Anterior cingulate cortex (tissue), 58 donors: Measurements from ENCODE around the gene PSRC1.
"Not testable (repeated sequence)": the region's sequence is repeated elsewhere in the genome, so short reads cannot be mapped to it uniquely, and the experiment has no call there.

Source experiments
- DNase-seq, 58 donors: peaks; one replicate each; lab custom pipeline; 2025; lab: John Stamatoyannopoulos, UW

PSRC1 gene

GRCh38 chr1:109298666-109299557 is 16.0 kb upstream of the PSRC1 start:
- DNase-seq = peak in 42 of 58 donors; percentile 24 to 80 (median 58)

- DNase-seq = no peak
These were observed 13.8 kb upstream of the PSRC1 start for GRCh38 chr1:109296782-109297181.

- DNase-seq = no peak
These were observed 12.9 kb upstream of the PSRC1 start for GRCh38 chr1:109295712-109296415.

- DNase-seq = no peak
These were observed 11.5 kb upstream of the PSRC1 start for GRCh38 chr1:109294481-109294880.

- DNase-seq = no peak
These were observed 10.1 kb upstream of the PSRC1 start for GRCh38 chr1:109293026-109293425.

- DNase-seq = peak in 1 of 58 donors; percentile 45
These were observed 9.4 kb upstream of the PSRC1 start for GRCh38 chr1:109292364-109292763.

GRCh38 chr1:109290998-109291397 is 8.1 kb upstream of the PSRC1 start:
- DNase-seq = peak in 1 of 58 donors; percentile 36

- DNase-seq = no peak
These were observed 7.2 kb upstream of the PSRC1 start for GRCh38 chr1:109290137-109290536.

GRCh38 chr1:109286762-109287161 is 3.8 kb upstream of the PSRC1 start:
- not testable (repeated sequence) for DNase-seq

- no peak for DNase-seq
These were observed 1.0 kb upstream of the PSRC1 start for GRCh38 chr1:109283748-109284600.

- DNase-seq = no peak
These were observed 421 bp downstream of the PSRC1 start for GRCh38 chr1:109282497-109282951.

- DNase-seq = peak in 8 of 58 donors; percentile 22 to 67 (median 40)
These were observed 1.1 kb downstream of the PSRC1 start for GRCh38 chr1:109281680-109282496.

- DNase-seq = peak in 2 of 58 donors; percentile 22 to 40
These were observed 2.1 kb downstream of the PSRC1 start for GRCh38 chr1:109280862-109281261.

- DNase-seq = no peak
These were observed 3.2 kb downstream of the PSRC1 start for GRCh38 chr1:109279615-109280278.

GRCh38 chr1:109277434-109278204 is 5.3 kb downstream of the PSRC1 start:
- DNase-seq = peak in 53 of 58 donors; percentile 27 to 86 (median 66)

- DNase-seq = no peak
These were observed 7.1 kb downstream of the PSRC1 start for GRCh38 chr1:109275706-109276345.
